H1 (cell line): ENCODE results near the gene LTBP4. TPM values are rescaled to one million over a fixed set of nuclear protein-coding genes. Genes with fewer than 3 reads are reported as not detected.

ENCODE experiments used
- CBX8 ChIP-seq: fragments of 300-800, 300-1000 bp; sonication (generic); IDR thresholded peaks from 2 replicates; pipeline ENCODE4 v1.7.1; 2016; ENCODE audit warnings: low read depth, low read length, borderline replicate concordance
- CHD2 ChIP-seq: IDR thresholded peaks from 2 replicates; pipeline ENCODE4 v1.6.1; 2012; ENCODE audit warnings: low read length, improper control_type of control experiment
- EGR1 ChIP-seq: IDR thresholded peaks from 2 replicates; pipeline ENCODE4 v1.6.1; 2011; ENCODE audit warnings: low read depth, low read length, borderline replicate concordance
- HDAC2 ChIP-seq, 2 experiments: fragments of 300-600 bp in 1 of 2; sonication (generic) in 1 of 2; IDR thresholded peaks; 2 replicates each; pipeline ENCODE4 v1.6.1; 2011 to 2012; ENCODE audit warnings: low read depth in 2 of 2, low read length in 2 of 2, mild to moderate bottlenecking in 2 of 2, moderate library complexity in 2 of 2, borderline replicate concordance in 1 of 2, inconsistent platforms in 1 of 2
- KDM4A ChIP-seq: IDR thresholded peaks from one replicate; pipeline ENCODE4 v1.7.1; 2012; ENCODE audit warnings: low read depth, mild to moderate bottlenecking, moderate library complexity, low read length, inconsistent platforms; ENCODE audit not compliant: severe bottlenecking
- NRF1 ChIP-seq: IDR thresholded peaks from 2 replicates; pipeline ENCODE4 v1.6.1; 2011; ENCODE audit warnings: mild to moderate bottlenecking, low read depth, low read length, improper control_type of control experiment
- SIN3A ChIP-seq, 2 experiments: IDR thresholded peaks in 1 of 2; conservative IDR thresholded peaks in 1 of 2; 2 replicates each; pipeline ENCODE4 v1.6.1; 2011 to 2012; ENCODE audit warnings: low read length in 2 of 2, improper control_type of control experiment in 1 of 2, low read depth in 1 of 2, mild to moderate bottlenecking in 1 of 2
- SP1 ChIP-seq: IDR thresholded peaks from 2 replicates; pipeline ENCODE4 v1.6.1; 2011; ENCODE audit warnings: low read depth, low read length
- SP4 ChIP-seq: IDR thresholded peaks from 2 replicates; pipeline ENCODE4 v1.6.1; 2012; ENCODE audit warnings: low read length, inconsistent platforms
- polyA plus RNA-seq, 7 experiments: library from polyadenylated mRNA; depleted of rRNA in 3 of 7; stranded (reverse) in 5 of 7; unstranded in 2 of 7; fragments of >200 nt in 5 of 7; fragments of 200-250 nt in 2 of 7; gene quantifications; 1 replicate in 5 of 7; 2 replicates in 1 of 7; 4 replicates in 1 of 7; pipeline versions ENCODE4 v1.2.1 to v1.2.3, GENCODE V29; 2011 to 2013; ENCODE audit warnings: missing spikeins in 2 of 7, mixed read lengths in 2 of 7
- total RNA-seq: library from RNA; stranded (reverse); fragmentation: NEBNext Ultra II Directional; extraction: Animal tissue kit (Norgen Biotek cat#: 25700); gene quantifications from 2 replicates; pipeline ENCODE4 v1.2.1, GENCODE V29; 2021
- TF ChIP-seq, protein P1 (sequence below), 3 experiments: IDR thresholded peaks; 1 replicate in 2 of 3; 2 replicates in 1 of 3; pipeline versions ENCODE4 v1.5.1 to v1.6.1; 2011; ENCODE audit warnings: low read length in 3 of 3, mild to moderate bottlenecking in 3 of 3, inconsistent platforms in 2 of 3, low read depth in 1 of 3, moderate library complexity in 1 of 3; ENCODE audit not compliant: insufficient read depth in 1 of 3; ENCODE audit errors: control extremely low read depth in 1 of 3
- TF ChIP-seq, protein P2 (sequence below): IDR thresholded peaks from 2 replicates; pipeline ENCODE4 v1.6.1; 2012; ENCODE audit warnings: inconsistent platforms

Gene LTBP4
- total and polyA plus RNA-seq, 2 of the 8 experiments (the other 6 are each of a cell fraction or from before 2014, with no cell fraction given): 54.5 to 77.1 TPM

DNA sequence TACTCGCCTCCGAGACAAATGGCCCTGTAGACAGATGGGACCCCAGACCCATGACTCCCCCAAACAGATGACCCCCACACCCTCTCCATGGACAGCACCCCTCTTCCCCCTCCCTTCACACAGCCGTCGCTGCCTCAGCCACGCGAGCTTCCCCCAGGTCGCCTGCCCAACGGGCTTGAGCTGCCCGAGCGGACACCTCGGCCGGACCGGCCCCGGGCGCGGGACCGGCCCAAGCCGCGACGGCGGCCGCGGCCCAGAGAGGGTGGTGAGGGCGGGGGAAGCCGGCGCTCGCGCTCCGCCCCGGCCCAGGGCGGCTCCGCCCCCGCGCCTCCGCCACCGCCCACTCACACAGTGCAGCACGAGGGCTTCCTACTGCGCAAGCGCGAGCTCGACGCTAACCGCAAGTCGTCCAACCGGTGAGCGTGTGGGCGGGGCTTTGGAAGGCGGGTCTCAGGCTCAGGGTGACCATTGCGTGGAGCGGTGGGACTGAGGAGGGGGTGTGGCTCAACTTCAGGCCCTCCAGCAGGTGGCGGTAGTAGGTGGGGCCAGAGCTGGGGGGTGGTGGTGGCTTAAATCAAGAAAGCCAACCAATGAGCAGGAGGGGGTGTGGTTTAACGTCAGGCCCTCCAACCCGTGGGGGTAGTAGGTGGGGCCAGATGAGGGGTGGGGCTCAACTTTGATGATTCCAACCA, 30.7 kb upstream of the LTBP4 start (continued):
- TF ChIP-seq, protein P1, sequence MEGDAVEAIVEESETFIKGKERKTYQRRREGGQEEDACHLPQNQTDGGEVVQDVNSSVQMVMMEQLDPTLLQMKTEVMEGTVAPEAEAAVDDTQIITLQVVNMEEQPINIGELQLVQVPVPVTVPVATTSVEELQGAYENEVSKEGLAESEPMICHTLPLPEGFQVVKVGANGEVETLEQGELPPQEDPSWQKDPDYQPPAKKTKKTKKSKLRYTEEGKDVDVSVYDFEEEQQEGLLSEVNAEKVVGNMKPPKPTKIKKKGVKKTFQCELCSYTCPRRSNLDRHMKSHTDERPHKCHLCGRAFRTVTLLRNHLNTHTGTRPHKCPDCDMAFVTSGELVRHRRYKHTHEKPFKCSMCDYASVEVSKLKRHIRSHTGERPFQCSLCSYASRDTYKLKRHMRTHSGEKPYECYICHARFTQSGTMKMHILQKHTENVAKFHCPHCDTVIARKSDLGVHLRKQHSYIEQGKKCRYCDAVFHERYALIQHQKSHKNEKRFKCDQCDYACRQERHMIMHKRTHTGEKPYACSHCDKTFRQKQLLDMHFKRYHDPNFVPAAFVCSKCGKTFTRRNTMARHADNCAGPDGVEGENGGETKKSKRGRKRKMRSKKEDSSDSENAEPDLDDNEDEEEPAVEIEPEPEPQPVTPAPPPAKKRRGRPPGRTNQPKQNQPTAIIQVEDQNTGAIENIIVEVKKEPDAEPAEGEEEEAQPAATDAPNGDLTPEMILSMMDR (IDR thresholded peaks at IDR 0.05; ENCODE audit: control extremely low read depth in 1 of 3, insufficient read depth in 1 of 3, low read depth in 1 of 3, low read length in 3 of 3): peak; percentile 42 to 62 (median 58)
- TF ChIP-seq HDAC2 (IDR thresholded peaks at IDR 0.05; ENCODE audit: borderline replicate concordance in 1 of 2, low read depth in 2 of 2, low read length in 2 of 2): no peak
- 0 out of 2 replicates have a peak, but pooled peaks have one; percentile 41 for TF ChIP-seq CHD2
- TF ChIP-seq SP1: peak; percentile 85; the same call in 1 of the 2 replicates
- peak; percentile 99 for TF ChIP-seq EGR1
- no peak for TF ChIP-seq CBX8
- peak; percentile 71 for TF ChIP-seq KDM4A
- TF ChIP-seq, protein P2, sequence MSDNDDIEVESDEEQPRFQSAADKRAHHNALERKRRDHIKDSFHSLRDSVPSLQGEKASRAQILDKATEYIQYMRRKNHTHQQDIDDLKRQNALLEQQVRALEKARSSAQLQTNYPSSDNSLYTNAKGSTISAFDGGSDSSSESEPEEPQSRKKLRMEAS: peak; percentile 78
- peak in 1 of 2 experiments; percentile 28; a peak in 1 of 4 replicates for TF ChIP-seq SIN3A (conservative IDR thresholded peaks at IDR 0.05 in 1 of 2, IDR thresholded peaks at IDR 0.05 in 1 of 2; ENCODE audit: low read depth in 1 of 2, low read length in 2 of 2)
- TF ChIP-seq SP4: peak; percentile 93; the same call in 1 of the 2 replicates
- peak; percentile 72 for TF ChIP-seq NRF1
